Right atrium auricular region (tissue), 2 donors: ENCODE data around the gene PRKCZ. TPM values are rescaled to one million over a fixed set of nuclear protein-coding genes. Genes with fewer than 3 reads are reported as not detected.

Experiments
- DNase-seq: peaks from one replicate; pipeline ENCODE4 v3.0.0-alpha.2; 2019; ENCODE audit warnings: low spot score
- H3K27ac ChIP-seq, 2 donors: fragments of 200-600 bp; sonication (generic); 1 replicate in 1 of 2; 2 replicates in 1 of 2; pipeline ENCODE4 v1.5.1; 2016 to 2019
- H3K27me3 ChIP-seq, 2 donors: fragments of 200-600 bp; sonication (generic); one replicate each; pipeline versions ENCODE4 v1.5.1 to v1.6.0; 2017 to 2019
- H3K36me3 ChIP-seq: fragments of 200-600 bp; sonication (generic); one replicate; pipeline ENCODE4 v1.5.1; 2016
- H3K4me1 ChIP-seq, 2 donors: fragments of 200-600 bp; sonication (generic); one replicate each; pipeline versions ENCODE4 v1.5.1 to v1.6.0; 2017 to 2019
- H3K4me3 ChIP-seq, 2 donors: fragments of 200-600 bp; sonication (generic); 1 replicate in 1 of 2; 2 replicates in 1 of 2; pipeline ENCODE4 v1.5.1; 2017 to 2019; ENCODE audit warnings: mild to moderate bottlenecking in 1 of 2, moderate library complexity in 1 of 2
- H3K9me3 ChIP-seq, 2 donors: fragments of 200-600 bp; sonication (generic); one replicate each; pipeline ENCODE4 v1.5.1; 2019
- total RNA-seq, 2 donors: library from RNA; depleted of rRNA; stranded (reverse); fragments of >200 nt; gene quantifications; one replicate each; pipeline ENCODE4 v1.1.0, GENCODE V29; 2016
- TF ChIP-seq, protein P1 (sequence below), 2 donors: fragments of 200-600 bp; sonication (generic); IDR thresholded peaks; one replicate each; pipeline ENCODE4 v1.5.1; 2019; ENCODE audit warnings: antibody characterized with exemption in 2 of 2

PRKCZ gene
- total RNA-seq, 2 donors from 2014 or later = 15.3 to 16.4 TPM

DNA sequence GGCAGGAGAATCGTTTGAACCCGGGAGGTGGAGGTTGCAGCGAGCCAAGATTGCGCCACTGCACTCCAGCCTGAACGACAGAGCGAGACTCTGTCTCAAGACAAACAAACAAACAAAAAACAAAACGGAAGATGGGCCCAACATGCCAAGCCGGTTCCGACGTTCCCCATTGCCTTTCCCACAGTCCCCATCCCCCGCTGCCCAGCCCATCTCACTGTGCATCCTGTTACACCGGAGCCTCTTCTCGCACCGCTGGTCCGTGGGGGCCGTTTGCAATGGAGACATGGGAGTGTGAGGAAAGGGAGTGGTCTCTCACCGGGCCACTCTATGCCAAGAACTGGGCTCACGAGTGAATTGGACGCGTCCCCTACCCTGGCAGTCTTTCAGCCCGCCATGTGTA is 45.4 kb upstream of the PRKCZ start:
- Histone ChIP-seq H3K9me3 (no peaks in the 10 kb centered on the region), H3K4me3 (no peak overlapping the region), H3K27me3 (peaks cover 5 to 6% of the 10 kb centered on the region in 2 donors), H3K27ac (no peak overlapping the region), H3K4me1 (no peaks in the 10 kb centered on the region), H3K36me3 (no peaks in the 10 kb centered on the region)
- DNase-seq = no peak
- TF ChIP-seq, protein P1, sequence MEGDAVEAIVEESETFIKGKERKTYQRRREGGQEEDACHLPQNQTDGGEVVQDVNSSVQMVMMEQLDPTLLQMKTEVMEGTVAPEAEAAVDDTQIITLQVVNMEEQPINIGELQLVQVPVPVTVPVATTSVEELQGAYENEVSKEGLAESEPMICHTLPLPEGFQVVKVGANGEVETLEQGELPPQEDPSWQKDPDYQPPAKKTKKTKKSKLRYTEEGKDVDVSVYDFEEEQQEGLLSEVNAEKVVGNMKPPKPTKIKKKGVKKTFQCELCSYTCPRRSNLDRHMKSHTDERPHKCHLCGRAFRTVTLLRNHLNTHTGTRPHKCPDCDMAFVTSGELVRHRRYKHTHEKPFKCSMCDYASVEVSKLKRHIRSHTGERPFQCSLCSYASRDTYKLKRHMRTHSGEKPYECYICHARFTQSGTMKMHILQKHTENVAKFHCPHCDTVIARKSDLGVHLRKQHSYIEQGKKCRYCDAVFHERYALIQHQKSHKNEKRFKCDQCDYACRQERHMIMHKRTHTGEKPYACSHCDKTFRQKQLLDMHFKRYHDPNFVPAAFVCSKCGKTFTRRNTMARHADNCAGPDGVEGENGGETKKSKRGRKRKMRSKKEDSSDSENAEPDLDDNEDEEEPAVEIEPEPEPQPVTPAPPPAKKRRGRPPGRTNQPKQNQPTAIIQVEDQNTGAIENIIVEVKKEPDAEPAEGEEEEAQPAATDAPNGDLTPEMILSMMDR (IDR thresholded peaks at IDR 0.05) = no peak

DNA sequence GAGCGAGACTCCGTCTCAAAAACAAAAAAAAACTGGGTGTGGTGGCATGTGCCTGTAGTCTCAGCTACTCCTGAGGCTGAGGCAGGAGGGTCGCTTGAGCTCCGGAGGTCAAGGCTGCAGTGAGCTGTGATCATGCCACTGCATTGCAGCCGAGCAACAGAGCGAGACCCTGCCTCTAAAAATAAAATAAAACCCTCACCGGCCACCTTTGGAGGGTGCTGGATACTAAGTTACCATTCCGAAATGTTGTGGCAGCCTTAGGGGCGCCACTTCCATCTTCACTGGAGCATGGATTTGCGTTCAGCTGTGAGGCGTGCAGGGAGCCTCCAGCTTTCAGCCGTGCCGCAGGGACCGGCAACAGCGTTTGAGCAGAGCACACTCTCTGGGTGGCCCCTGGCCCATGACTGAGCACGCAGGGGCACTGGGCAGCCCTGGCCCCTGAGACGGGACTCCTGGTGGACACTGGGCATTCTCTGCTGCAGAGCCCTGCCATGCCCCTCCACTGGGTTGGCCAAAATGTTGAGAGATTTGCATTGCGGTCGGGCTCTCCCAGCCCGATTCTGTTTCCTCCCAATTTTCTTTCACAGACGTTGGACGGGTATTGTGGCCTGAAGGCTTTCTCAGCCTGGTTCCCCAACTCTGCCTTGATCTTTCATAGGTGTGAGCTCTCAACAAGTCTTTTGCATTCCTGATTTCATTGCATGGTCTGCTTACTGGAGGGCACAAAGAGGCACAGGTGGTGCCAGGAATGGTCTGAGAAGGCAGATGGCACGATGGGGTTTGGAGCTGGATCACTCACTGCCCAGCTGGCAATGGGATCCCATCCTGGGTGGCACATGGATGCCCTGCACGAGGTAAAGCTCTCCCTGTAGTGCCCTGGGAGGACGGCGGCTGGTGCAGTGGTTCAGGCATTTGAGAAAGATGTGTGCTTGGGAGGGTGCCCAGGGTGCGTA is 40.8 kb upstream of the PRKCZ start:
- Histone ChIP-seq H3K9me3 (no peaks in the 10 kb centered on the region), H3K27me3 (peaks cover 0 to 4% of the 10 kb centered on the region in 2 donors), H3K27ac (no peak overlapping the region), H3K4me3 (no peak overlapping the region), H3K36me3 (no peaks in the 10 kb centered on the region), H3K4me1 (no peaks in the 10 kb centered on the region)
- DNase-seq = no peak
- TF ChIP-seq, protein P1 (IDR thresholded peaks at IDR 0.05) = no peak

DNA sequence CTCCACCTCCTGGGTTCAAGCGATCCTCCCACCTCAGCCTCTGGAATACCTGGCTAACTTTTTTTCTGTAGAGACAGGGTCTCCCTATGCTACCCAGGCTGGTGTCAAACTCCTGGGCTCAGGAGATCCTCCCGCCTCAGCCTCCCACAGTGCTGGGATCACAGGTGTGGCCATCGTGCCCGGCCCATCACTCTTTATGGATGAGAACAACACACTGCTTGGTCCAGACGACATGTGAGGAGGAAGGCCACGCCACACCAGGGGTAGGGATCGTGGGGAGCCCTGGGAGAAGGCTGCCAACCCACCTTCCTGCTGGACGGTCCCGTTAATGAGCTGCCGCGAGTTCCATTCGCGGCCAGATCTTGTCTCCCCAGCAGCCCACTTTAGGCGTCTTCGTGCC is 36.0 kb upstream of the PRKCZ start:
- TF ChIP-seq, protein P1 (IDR thresholded peaks at IDR 0.05) = no peak
- DNase-seq = no peak
- H3K27me3 ChIP-seq = peaks cover 0 to 4% of the 10 kb centered on the region in 2 donors
- H3K9me3 ChIP-seq = no peaks in the 10 kb centered on the region
- H3K36me3 ChIP-seq = no peaks in the 10 kb centered on the region
- no peak overlapping the region for H3K27ac ChIP-seq
- H3K4me1 ChIP-seq = peaks cover 0 to 8% of the 10 kb centered on the region in 2 donors
- no peak overlapping the region for H3K4me3 ChIP-seq

DNA sequence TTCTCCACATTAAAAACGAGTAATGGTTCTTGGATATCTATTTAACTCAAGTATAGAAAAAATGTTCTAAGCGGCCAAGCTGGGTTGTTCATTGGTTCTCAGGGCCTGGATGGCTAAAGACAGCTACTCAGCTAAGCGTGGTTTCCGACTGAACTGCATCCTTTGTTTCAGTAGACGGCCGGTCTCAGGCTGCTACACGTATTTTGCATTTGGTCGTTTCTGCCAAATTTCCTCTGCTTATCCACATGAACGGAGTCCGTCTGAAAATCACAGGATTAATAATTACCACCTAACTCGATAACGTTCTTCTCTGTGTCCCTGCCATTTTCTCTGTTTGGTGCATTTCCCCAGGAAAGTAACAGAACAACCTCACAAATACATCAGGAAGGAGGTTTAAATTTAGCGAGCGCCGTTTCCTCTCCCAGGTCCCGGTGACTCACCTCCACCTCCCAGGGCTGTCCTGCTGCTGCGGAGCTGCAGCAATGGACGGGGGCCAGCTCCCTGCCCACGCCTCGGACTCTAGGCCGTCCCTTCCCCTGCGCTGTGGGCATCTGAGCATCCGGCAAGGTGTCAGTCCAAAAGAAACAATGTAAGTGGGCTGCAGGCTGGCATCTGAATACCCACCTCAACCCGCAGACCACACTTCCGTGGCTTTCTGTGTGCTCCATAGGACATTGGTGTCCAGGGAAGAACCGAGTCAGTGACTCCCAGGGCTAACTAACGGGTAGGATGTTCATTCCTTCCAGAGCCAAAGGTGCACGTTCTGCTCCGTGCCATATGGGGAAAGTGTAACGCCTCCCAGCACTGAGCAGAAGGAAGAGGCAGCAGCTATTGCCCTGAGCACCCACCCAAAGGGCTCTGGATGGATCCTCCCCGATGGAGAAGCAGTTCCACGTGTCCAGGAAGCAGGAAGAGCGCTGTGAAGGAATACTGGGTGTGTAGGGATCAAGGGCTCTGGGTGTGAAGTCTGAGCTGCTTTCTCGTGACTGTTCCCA is 35.2 kb upstream of the PRKCZ start:
- Histone ChIP-seq H3K9me3 (no peaks in the 10 kb centered on the region), H3K27me3 (peaks cover 3 to 10% of the 10 kb centered on the region in 2 donors), H3K4me3 (no peak overlapping the region), H3K27ac (no peak overlapping the region), H3K36me3 (no peaks in the 10 kb centered on the region), H3K4me1 (peaks cover 0 to 15% of the 10 kb centered on the region in 2 donors)
- TF ChIP-seq, protein P1 (IDR thresholded peaks at IDR 0.05) = no peak
- DNase-seq = no peak

DNA sequence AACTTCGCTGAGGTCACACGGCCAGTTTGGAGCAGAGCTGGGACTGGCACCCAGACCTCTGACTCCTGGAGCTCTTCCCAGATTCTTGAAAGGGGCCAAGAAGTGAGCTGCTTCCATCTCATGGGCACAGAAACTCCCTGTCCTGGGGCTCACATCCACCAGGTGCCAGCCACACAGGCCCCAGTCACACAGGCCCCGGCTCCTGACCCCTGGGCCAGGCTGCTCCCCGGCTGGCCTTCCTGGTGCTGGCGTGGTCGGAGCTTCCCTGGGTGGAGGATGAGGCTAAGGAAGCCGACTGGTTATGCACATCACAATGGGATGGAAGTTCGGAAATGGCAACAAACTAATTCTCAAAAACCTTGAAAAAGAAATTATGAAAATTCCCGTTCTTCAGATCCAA is 34.1 kb upstream of the PRKCZ start:
- TF ChIP-seq, protein P1 (IDR thresholded peaks at IDR 0.05) = no peak
- Histone ChIP-seq H3K36me3 (no peaks in the 10 kb centered on the region), H3K4me1 (peaks cover 0 to 15% of the 10 kb centered on the region in 2 donors), H3K27ac (no peak overlapping the region), H3K4me3 (no peak overlapping the region), H3K27me3 (peaks cover 3 to 20% of the 10 kb centered on the region in 2 donors), H3K9me3 (no peaks in the 10 kb centered on the region)
- no peak for DNase-seq
